Measurements from ENCODE around the gene LKAAEAR1. TPM values are rescaled to one million over a fixed set of nuclear protein-coding genes. Genes with fewer than 3 reads are reported as not detected.

The LKAAEAR1 gene
- total RNA-seq, 1 donor from 2014 or later, result not detected

GRCh38 chr20:64056889-64057627 lies 27.1 kb downstream of the LKAAEAR1 start:
- Histone ChIP-seq H3K9me3 (ENCODE audit: insufficient read depth, low read depth, low read length) (no peaks in the 10 kb centered on the region), H4K20me1 (ENCODE audit: insufficient read depth, low read length) (no peaks in the 10 kb centered on the region), H3K4me1 (ENCODE audit: insufficient read depth, low read length) (peaks cover 11% of the 10 kb centered on the region), H3K4me2 (ENCODE audit: low read length) (no peak overlapping the region), H3K9ac (ENCODE audit: low read length) (no peak overlapping the region), H3K27ac (ENCODE audit: low read depth, low read length) (no peak overlapping the region), H3K36me3 (ENCODE audit: insufficient read depth, low read length) (no peaks in the 10 kb centered on the region), H3K4me3 (ENCODE audit: insufficient read depth, low read depth, low read length) (no peak overlapping the region), H3K79me2 (ENCODE audit: insufficient read depth, low read length) (no peaks in the 10 kb centered on the region), H3K27me3 (ENCODE audit: insufficient read depth, low read length) (peaks cover 11% of the 10 kb centered on the region), H2AFZ (ENCODE audit: low read depth, low read length) (no peak overlapping the region)
- DNase-seq (ENCODE audit: low read depth), result no peak
- peak overlapping the region; percentile 26 for H3K27ac Mint-ChIP-seq (ENCODE audit: unreplicated experiment)
- peaks cover 15% of the 10 kb centered on the region for H3K27me3 Mint-ChIP-seq (ENCODE audit: low read depth, unreplicated experiment)
- peaks cover 6% of the 10 kb centered on the region for H3K4me1 Mint-ChIP-seq (ENCODE audit: low read depth, unreplicated experiment)
- H3K4me3 Mint-ChIP-seq (ENCODE audit: unreplicated experiment), result no peak overlapping the region
- TF ChIP-seq CTCF (IDR thresholded peaks at IDR 0.05; ENCODE audit: insufficient read depth, low read depth, low read length), result no peak
- TF ChIP-seq EZH2 (IDR thresholded peaks at IDR 0.05; ENCODE audit: insufficient read depth, low read length), result no peak
- H3K9me3 Mint-ChIP-seq (ENCODE audit: unreplicated experiment), result no peaks in the 10 kb centered on the region
- no peaks in the 10 kb centered on the region for H3K36me3 Mint-ChIP-seq (ENCODE audit: low read depth, unreplicated experiment)
- no peak for FAIRE-seq

GRCh38 chr20:64056639-64056888 lies 27.6 kb downstream of the LKAAEAR1 start:
- no peak overlapping the region for H3K4me2 ChIP-seq (ENCODE audit: low read length)
- no peaks in the 10 kb centered on the region for H4K20me1 ChIP-seq (ENCODE audit: insufficient read depth, low read length)
- peaks cover 11% of the 10 kb centered on the region for H3K27me3 ChIP-seq (ENCODE audit: insufficient read depth, low read length)
- Mint-ChIP-seq H3K4me3 (ENCODE audit: unreplicated experiment) (no peak overlapping the region), H3K4me1 (ENCODE audit: low read depth, unreplicated experiment) (peaks cover 6% of the 10 kb centered on the region), H3K9me3 (ENCODE audit: unreplicated experiment) (no peaks in the 10 kb centered on the region), H3K27me3 (ENCODE audit: low read depth, unreplicated experiment) (peaks cover 20% of the 10 kb centered on the region), H3K27ac (ENCODE audit: unreplicated experiment) (no peak overlapping the region), H3K36me3 (ENCODE audit: low read depth, unreplicated experiment) (no peaks in the 10 kb centered on the region)
- H2AFZ ChIP-seq (ENCODE audit: low read depth, low read length), result no peak overlapping the region
- no peaks in the 10 kb centered on the region for H3K36me3 ChIP-seq (ENCODE audit: insufficient read depth, low read length)
- H3K27ac ChIP-seq (ENCODE audit: low read depth, low read length), result no peak overlapping the region
- FAIRE-seq (no peak), DNase-seq (ENCODE audit: low read depth) (no peak)
- TF ChIP-seq CTCF (IDR thresholded peaks at IDR 0.05; ENCODE audit: insufficient read depth, low read depth, low read length) (no peak), EZH2 (IDR thresholded peaks at IDR 0.05; ENCODE audit: insufficient read depth, low read length) (no peak)
- no peak overlapping the region for H3K4me3 ChIP-seq (ENCODE audit: insufficient read depth, low read depth, low read length)
- H3K9ac ChIP-seq (ENCODE audit: low read length), result no peak overlapping the region
- peaks cover 11% of the 10 kb centered on the region for H3K4me1 ChIP-seq (ENCODE audit: insufficient read depth, low read length)
- H3K9me3 ChIP-seq (ENCODE audit: insufficient read depth, low read depth, low read length), result no peaks in the 10 kb centered on the region
- no peaks in the 10 kb centered on the region for H3K79me2 ChIP-seq (ENCODE audit: insufficient read depth, low read length)

GRCh38 chr20:64055893-64056638 lies 28.1 kb downstream of the LKAAEAR1 start:
- H3K27me3 Mint-ChIP-seq (ENCODE audit: low read depth, unreplicated experiment), result peaks cover 21% of the 10 kb centered on the region
- H3K9me3 Mint-ChIP-seq (ENCODE audit: unreplicated experiment), result no peaks in the 10 kb centered on the region
- TF ChIP-seq EZH2 (IDR thresholded peaks at IDR 0.05; ENCODE audit: insufficient read depth, low read length), result no peak
- no peak for TF ChIP-seq CTCF (IDR thresholded peaks at IDR 0.05; ENCODE audit: insufficient read depth, low read depth, low read length)
- no peak overlapping the region for H3K27ac ChIP-seq (ENCODE audit: low read depth, low read length)
- H3K4me1 Mint-ChIP-seq (ENCODE audit: low read depth, unreplicated experiment), result peaks cover 6% of the 10 kb centered on the region
- H3K4me1 ChIP-seq (ENCODE audit: insufficient read depth, low read length), result peaks cover 11% of the 10 kb centered on the region
- peaks cover 11% of the 10 kb centered on the region for H3K27me3 ChIP-seq (ENCODE audit: insufficient read depth, low read length)
- no peak overlapping the region for H3K4me3 Mint-ChIP-seq (ENCODE audit: unreplicated experiment)
- H3K4me2 ChIP-seq (ENCODE audit: low read length), result no peak overlapping the region
- no peaks in the 10 kb centered on the region for H3K36me3 ChIP-seq (ENCODE audit: insufficient read depth, low read length)
- no peaks in the 10 kb centered on the region for H3K36me3 Mint-ChIP-seq (ENCODE audit: low read depth, unreplicated experiment)
- FAIRE-seq (no peak), DNase-seq (ENCODE audit: low read depth) (no peak)
- H2AFZ ChIP-seq (ENCODE audit: low read depth, low read length), result no peak overlapping the region
- H3K9ac ChIP-seq (ENCODE audit: low read length), result no peak overlapping the region
- H3K9me3 ChIP-seq (ENCODE audit: insufficient read depth, low read depth, low read length), result no peaks in the 10 kb centered on the region
- no peaks in the 10 kb centered on the region for H4K20me1 ChIP-seq (ENCODE audit: insufficient read depth, low read length)
- H3K4me3 ChIP-seq (ENCODE audit: insufficient read depth, low read depth, low read length), result no peak overlapping the region
- no peak overlapping the region for H3K27ac Mint-ChIP-seq (ENCODE audit: unreplicated experiment)
- H3K79me2 ChIP-seq (ENCODE audit: insufficient read depth, low read length), result no peaks in the 10 kb centered on the region
